Fibroblast of villous mesenchyme (primary cell): ENCODE data around the gene RBM6. TPM values are rescaled to one million over a fixed set of nuclear protein-coding genes. Genes with fewer than 3 reads are reported as not detected.
"Not testable (repeated sequence)": the region's sequence is repeated elsewhere in the genome, so short reads cannot be mapped to it uniquely, and the experiment has no call there.

Experiments
- DNase-seq: peaks from one replicate; pipeline ENCODE4 v3.0.0-alpha.2; 2010; ENCODE audit warnings: low read depth
- H3K4me3 ChIP-seq: 2 replicates; pipeline ENCODE4 v1.5.1; 2011; ENCODE audit warnings: low read depth, mild to moderate bottlenecking, low read length
- total RNA-seq: library from RNA; depleted of rRNA; stranded (reverse); fragments of >200 nt; gene quantifications from 2 replicates; pipeline ENCODE4 v1.2.3, GENCODE V29; 2012
- TF ChIP-seq, protein P1 (sequence below): IDR thresholded peaks from 2 replicates; pipeline ENCODE4 v1.5.1; 2012; ENCODE audit warnings: low read depth, mild to moderate bottlenecking, low read length; ENCODE audit not compliant: insufficient read depth

RBM6 gene
- total RNA-seq, 1 donor: 61.7 TPM

DNA sequence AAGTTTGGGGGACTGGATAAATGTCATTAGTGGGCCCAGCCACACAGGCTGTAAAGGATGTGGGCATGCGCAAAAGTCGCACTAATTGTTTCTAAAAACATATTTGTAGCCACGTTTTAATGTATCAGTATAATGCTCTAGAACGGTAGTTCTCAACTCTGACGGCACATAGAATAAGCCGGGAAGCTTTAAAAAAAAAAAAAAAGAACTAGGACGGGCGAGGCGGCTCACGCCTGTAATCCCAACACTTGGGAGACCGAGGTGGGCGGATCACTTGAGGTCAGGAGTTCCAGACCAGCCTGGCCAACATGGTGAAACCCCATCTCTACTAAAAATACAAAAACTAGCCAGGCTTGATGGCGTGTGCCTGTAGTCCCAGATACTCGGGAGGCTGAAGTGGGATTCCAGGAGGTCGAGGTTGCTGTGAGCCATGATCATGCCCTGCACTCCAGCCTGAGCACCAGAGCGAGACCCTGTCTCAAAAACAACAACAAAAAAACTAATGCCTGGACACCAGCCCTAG, 9.7 kb upstream of the RBM6 start:
- TF ChIP-seq, protein P1, sequence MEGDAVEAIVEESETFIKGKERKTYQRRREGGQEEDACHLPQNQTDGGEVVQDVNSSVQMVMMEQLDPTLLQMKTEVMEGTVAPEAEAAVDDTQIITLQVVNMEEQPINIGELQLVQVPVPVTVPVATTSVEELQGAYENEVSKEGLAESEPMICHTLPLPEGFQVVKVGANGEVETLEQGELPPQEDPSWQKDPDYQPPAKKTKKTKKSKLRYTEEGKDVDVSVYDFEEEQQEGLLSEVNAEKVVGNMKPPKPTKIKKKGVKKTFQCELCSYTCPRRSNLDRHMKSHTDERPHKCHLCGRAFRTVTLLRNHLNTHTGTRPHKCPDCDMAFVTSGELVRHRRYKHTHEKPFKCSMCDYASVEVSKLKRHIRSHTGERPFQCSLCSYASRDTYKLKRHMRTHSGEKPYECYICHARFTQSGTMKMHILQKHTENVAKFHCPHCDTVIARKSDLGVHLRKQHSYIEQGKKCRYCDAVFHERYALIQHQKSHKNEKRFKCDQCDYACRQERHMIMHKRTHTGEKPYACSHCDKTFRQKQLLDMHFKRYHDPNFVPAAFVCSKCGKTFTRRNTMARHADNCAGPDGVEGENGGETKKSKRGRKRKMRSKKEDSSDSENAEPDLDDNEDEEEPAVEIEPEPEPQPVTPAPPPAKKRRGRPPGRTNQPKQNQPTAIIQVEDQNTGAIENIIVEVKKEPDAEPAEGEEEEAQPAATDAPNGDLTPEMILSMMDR: no peak
- H3K4me3 ChIP-seq: peak overlapping the region; percentile 92
- DNase-seq: no peak

DNA sequence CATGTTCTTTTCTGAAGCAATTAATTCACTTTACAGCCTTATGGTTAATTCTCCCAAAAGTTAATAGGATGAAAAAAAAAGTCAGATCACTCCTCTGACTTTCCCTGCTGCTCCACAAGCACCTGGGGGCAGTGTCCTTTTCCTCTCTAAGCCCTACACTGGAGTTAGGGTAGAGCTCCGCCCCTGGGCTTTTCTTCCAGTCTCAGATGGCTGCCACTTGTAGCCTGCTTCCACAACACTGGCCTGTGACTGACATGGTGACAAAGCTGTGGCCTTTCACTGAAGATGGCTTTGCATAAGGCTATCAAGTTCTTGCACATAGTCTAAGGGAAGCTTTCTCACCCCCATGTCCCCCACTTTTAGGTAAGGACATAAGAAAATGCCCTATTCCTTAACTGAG, 9.0 kb upstream of the RBM6 start:
- DNase-seq: no peak
- no peak overlapping the region for H3K4me3 ChIP-seq
- TF ChIP-seq, protein P1: no peak

DNA sequence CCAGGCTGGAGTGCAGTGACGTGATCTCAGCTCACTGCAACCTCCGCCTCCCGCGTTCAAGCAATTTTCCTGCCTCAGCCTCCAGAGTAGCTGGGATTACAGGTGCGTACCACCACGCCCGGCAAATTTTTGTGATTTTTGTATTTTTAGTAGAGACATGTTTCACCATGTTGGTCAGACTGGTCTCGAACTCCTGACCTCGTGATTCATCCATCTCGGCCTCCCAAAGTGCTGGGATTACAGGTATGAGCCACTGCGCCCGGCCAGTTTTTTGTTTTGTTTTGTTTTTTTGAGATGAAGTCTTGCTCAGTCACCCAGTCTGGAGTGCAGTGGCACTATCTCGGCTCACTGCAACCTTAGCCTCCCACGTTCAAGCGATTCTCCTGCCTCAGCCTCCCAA, 7.7 kb upstream of the RBM6 start:
- not testable (repeated sequence) for DNase-seq, H3K4me3 ChIP-seq

DNA sequence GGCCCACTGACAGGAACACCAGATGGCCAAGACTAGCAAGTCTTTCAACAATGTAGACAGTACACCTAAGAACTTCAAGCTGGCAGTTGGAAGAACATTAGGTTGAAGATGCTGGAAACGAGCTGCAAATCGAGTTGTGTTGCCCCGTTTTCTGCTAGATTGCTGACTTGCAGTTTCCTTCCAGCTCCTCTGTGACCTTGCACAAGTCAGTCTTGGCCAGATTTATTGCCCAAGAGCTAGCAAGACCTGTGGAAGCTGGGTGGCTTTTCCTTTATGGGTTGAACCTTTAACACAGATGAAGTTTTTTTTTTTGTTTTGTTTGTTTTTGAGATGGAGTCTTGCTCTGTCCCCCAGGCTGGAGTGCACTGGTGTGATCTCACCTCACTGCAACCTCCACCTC, 2.9 kb upstream of the RBM6 start:
- TF ChIP-seq, protein P1: no peak
- H3K4me3 ChIP-seq: no peak overlapping the region
- DNase-seq: peak; percentile 16

DNA sequence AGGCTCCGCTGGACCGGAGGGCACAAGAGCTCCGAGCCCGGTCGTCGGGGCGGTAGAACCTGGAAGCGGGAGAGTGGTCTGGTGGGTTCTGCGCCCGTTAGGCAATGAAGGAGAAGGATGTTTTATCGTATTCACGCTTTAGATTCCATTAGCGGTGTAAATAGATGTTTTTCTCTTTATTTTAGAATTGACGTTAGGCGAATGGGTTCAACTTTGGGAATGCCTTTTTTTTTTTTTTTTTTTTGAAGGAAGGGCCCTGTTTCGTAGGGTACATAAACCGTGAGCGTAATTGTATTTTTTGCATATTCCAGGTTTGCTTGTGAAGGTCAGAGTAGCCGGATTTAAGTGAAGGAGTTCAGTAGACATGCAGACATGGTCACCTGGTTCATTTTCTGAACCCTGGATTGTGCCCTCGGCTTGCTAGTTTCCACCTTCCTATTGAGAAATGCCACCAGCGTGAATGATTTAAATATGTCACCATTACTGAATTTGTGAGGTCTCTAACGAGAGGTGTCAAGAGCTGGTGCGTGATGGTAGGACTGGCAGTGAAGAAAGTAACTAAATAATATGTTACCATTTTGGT, 808 bp downstream of the RBM6 start:
- peak overlapping the region; percentile 94 for H3K4me3 ChIP-seq
- TF ChIP-seq, protein P1: no peak
- DNase-seq: peak; percentile 12

DNA sequence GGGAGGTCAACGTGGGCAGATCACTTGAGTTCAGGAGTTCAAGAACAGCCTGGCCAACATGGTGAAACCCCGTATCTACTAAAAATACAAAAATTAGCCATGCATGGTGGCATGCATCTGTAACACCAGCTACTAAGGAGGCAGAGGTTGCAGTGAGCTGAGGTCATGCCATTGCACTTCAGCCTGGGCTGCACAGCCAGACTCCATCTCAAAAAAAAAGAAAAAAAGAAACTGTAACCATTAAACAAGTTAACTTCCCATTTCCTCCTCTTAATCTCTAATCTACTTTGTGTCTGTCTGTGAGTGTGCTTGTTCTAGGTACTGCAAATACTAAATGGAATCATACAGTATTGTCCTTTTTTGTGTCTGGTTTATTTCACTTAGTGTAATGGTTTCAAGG, 2.7 kb downstream of the RBM6 start:
- DNase-seq: no peak
- no peak overlapping the region for H3K4me3 ChIP-seq
- TF ChIP-seq, protein P1: no peak

DNA sequence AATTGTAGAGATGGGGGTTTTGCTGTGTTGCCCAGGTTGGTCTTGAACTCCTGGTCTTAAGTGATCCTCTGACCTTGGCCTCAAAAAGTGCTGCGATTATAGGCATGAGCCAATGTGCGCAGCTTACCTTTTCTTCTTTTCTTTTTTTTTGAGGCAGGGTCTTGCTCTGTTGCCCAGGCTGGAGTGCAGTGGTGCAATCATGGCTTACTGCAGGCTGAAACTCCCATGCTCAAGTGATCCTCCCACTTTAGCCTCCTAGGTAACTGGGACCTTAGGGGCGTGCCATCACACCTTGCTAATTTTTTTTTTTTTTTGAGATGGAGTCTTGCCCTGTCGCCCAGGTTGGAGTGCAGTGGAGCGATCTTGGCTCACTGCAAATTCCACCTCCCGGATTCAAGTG, 13.0 kb downstream of the RBM6 start:
- no peak for DNase-seq
- no peak overlapping the region for H3K4me3 ChIP-seq
- TF ChIP-seq, protein P1: no peak
